ENCODE measurements around the gene MSL1. TPM values are rescaled to one million over a fixed set of nuclear protein-coding genes. Genes with fewer than 3 reads are reported as not detected.

MSL1 gene
- total RNA-seq: 84.4 TPM
- long read RNA-seq, full-length matches to known transcripts: 53 of 78 reads
- long read RNA-seq, partial matches to known transcripts: 12 of 78 reads
- long read RNA-seq, other reads (novel, unspliced or antisense): 13 of 78 reads

- Histone ChIP-seq H3K4me3 (peak within 1 kb of the TSS; percentile 100), H3K4me1 (peaks cover 24% of the 10 kb centered on the region), H3K27ac (peak within 1 kb of the TSS; percentile 94), H3K27me3 (no peaks in the 10 kb centered on the region), H3K36me3 (peaks cover 14% of the 10 kb centered on the region), H3K9me3 (no peaks in the 10 kb centered on the region)
- intact Hi-C loops (cut with DNase I): no loop called here
- TF ChIP-seq CTCF (IDR thresholded peaks at IDR 0.05): no peak
- DNase-seq: peak; percentile 95
- peak; percentile 90 for ATAC-seq
Observed at GRCh38 chr17:40121181-40122135, at the start of gene MSL1. Gene MSL1 (plus strand): TSS chr17:40121971. CDS start chr17:40122613, 642 bp downstream.

GRCh38 chr17:40072040-40072734 lies 49.6 kb upstream of the MSL1 start:
- peaks cover 93% of the 10 kb centered on the region for H3K4me1 ChIP-seq
- H3K27me3 ChIP-seq: no peaks in the 10 kb centered on the region
- H3K9me3 ChIP-seq: no peaks in the 10 kb centered on the region
- intact Hi-C loops (cut with DNase I): no loop called here
- DNase-seq (peak; percentile 90), ATAC-seq (peak; percentile 63)
- peaks cover 17% of the 10 kb centered on the region for H3K36me3 ChIP-seq
- H3K4me3 ChIP-seq: peak overlapping the region; percentile 29
- no peak for TF ChIP-seq CTCF (IDR thresholded peaks at IDR 0.05)
- peak overlapping the region; percentile 89 for H3K27ac ChIP-seq

GRCh38 chr17:40072735-40073346 lies 48.9 kb upstream of the MSL1 start:
- Histone ChIP-seq H3K27me3 (no peaks in the 10 kb centered on the region), H3K36me3 (peaks cover 24% of the 10 kb centered on the region), H3K27ac (peak overlapping the region; percentile 89), H3K4me1 (peaks cover 87% of the 10 kb centered on the region), H3K4me3 (peak overlapping the region; percentile 29), H3K9me3 (no peaks in the 10 kb centered on the region)
- intact Hi-C loops (cut with DNase I): no loop called here
- no peak for TF ChIP-seq CTCF (IDR thresholded peaks at IDR 0.05)
- no peak for ATAC-seq
- DNase-seq: no peak

- no peak for TF ChIP-seq CTCF (IDR thresholded peaks at IDR 0.05)
- Histone ChIP-seq H3K36me3 (peaks cover 29% of the 10 kb centered on the region), H3K4me3 (no peak overlapping the region), H3K9me3 (no peaks in the 10 kb centered on the region), H3K4me1 (peaks cover 79% of the 10 kb centered on the region), H3K27me3 (no peaks in the 10 kb centered on the region), H3K27ac (peak overlapping the region; percentile 89)
- intact Hi-C loops (cut with DNase I): no loop called here
- ATAC-seq (no peak), DNase-seq (no peak)
Observed at GRCh38 chr17:40073454-40074174, 48.2 kb upstream of the MSL1 start.

- H3K36me3 ChIP-seq: peaks cover 34% of the 10 kb centered on the region
- no peaks in the 10 kb centered on the region for H3K27me3 ChIP-seq
- H3K27ac ChIP-seq: peak overlapping the region; percentile 89
- peaks cover 75% of the 10 kb centered on the region for H3K4me1 ChIP-seq
- no peak for DNase-seq
- no peak overlapping the region for H3K4me3 ChIP-seq
- no peak for ATAC-seq
- TF ChIP-seq CTCF (IDR thresholded peaks at IDR 0.05): no peak
- intact Hi-C loops (cut with DNase I): no loop called here
- no peaks in the 10 kb centered on the region for H3K9me3 ChIP-seq
Observed at GRCh38 chr17:40074175-40074512, 47.6 kb upstream of the MSL1 start.
